IMR-90 (cell line): ENCODE data around the gene PAPPA. TPM values are rescaled to one million over a fixed set of nuclear protein-coding genes. Genes with fewer than 3 reads are reported as not detected.

ENCODE experiments used
- ATAC-seq: fragments of 200-7000 bp; cut with Tn5 transposase; 2 replicates; pipeline ENCODE4 v1.9.1; 2020; ENCODE audit warnings: low read depth, mild to moderate bottlenecking, moderate library complexity
- BruUV-seq: library from RNA; stranded (reverse); fragments of 400-500 nt; replicated peaks from 2 replicates; lab custom pipeline; 2021; lab: Mats Ljungman, UMichigan
- CTCF ChIA-PET: fragments of 300-600 bp; formaldehyde crosslinking; extraction: SDS; loops from one replicate; lab custom pipeline; 2021; ENCODE audit warnings: antibody characterized with exemption; lab: Yijun Ruan, JAX
- POLR2A ChIA-PET: fragments of 300-600 bp; sonication (Branson Sonifier 250); formaldehyde crosslinking; loops from one replicate; lab custom pipeline; 2022; ENCODE audit warnings: antibody characterized with exemption; ENCODE audit not compliant: unreplicated experiment; lab: Charles Lee
- DNase-seq: peaks from one replicate; pipeline ENCODE4 v3.0.0; 2013
- H2AFZ ChIP-seq: replicated peaks from 2 replicates; pipeline ENCODE3; 2013; ENCODE audit warnings: low read length, mild to moderate bottlenecking; ENCODE audit not compliant: poor library complexity
- H2AK5ac ChIP-seq: 2 replicates; pipeline ENCODE4 v1.6.1; 2013; ENCODE audit warnings: low read depth, low read length, inconsistent platforms
- H2AK9ac ChIP-seq: replicated peaks from 2 replicates; pipeline ENCODE3; 2013; ENCODE audit warnings: mild to moderate bottlenecking, low read depth, low read length, moderate library complexity; ENCODE audit not compliant: poor library complexity
- H2BK120ac ChIP-seq: 2 replicates; pipeline ENCODE4 v1.6.1; 2013; ENCODE audit warnings: low read depth, low read length, inconsistent platforms
- H2BK15ac ChIP-seq: 3 replicates; pipeline ENCODE4 v1.6.1; 2013; ENCODE audit warnings: low read depth, low read length, inconsistent platforms
- H2BK20ac ChIP-seq: 2 replicates; pipeline ENCODE4 v1.6.1; 2013; ENCODE audit warnings: low read depth, mild to moderate bottlenecking, inconsistent platforms, low read length, moderate library complexity
- H2BK5ac ChIP-seq: 2 replicates; pipeline ENCODE4 v1.6.1; 2013; ENCODE audit warnings: mild to moderate bottlenecking, low read depth, low read length, inconsistent platforms; ENCODE audit not compliant: poor library complexity, severe bottlenecking
- H3K14ac ChIP-seq: replicated peaks from 2 replicates; pipeline ENCODE4 v1.6.1; 2013; ENCODE audit warnings: low read depth, low read length, inconsistent platforms
- H3K18ac ChIP-seq: 2 replicates; pipeline ENCODE4 v1.6.1; 2013; ENCODE audit warnings: low read depth, low read length, control low read depth
- H3K23ac ChIP-seq: 2 replicates; pipeline ENCODE4 v1.6.1; 2013; ENCODE audit warnings: low read depth, low read length, inconsistent platforms
- H3K27ac ChIP-seq: 2 replicates; pipeline ENCODE4 v1.5.1; 2013; ENCODE audit warnings: mild to moderate bottlenecking, control low read depth, low read length; ENCODE audit not compliant: insufficient read depth
- H3K27me3 ChIP-seq: 2 replicates; pipeline ENCODE4 v1.6.1; 2013; ENCODE audit warnings: low read length; ENCODE audit not compliant: control insufficient read depth, insufficient read depth
- H3K36me3 ChIP-seq: 2 replicates; pipeline ENCODE4 v1.6.1; 2013; ENCODE audit warnings: low read length, mixed read lengths; ENCODE audit not compliant: control insufficient read depth, insufficient read depth
- H3K4ac ChIP-seq: 2 replicates; pipeline ENCODE4 v1.6.1; 2013; ENCODE audit warnings: low read depth, low read length, inconsistent platforms
- H3K4me1 ChIP-seq: 2 replicates; pipeline ENCODE4 v1.6.1; 2013; ENCODE audit warnings: low read length, mixed read lengths; ENCODE audit not compliant: control insufficient read depth, insufficient read depth
- H3K4me2 ChIP-seq: 2 replicates; pipeline ENCODE4 v1.6.1; 2013; ENCODE audit warnings: low read depth, mild to moderate bottlenecking, control low read depth, low read length, moderate library complexity
- H3K4me3 ChIP-seq: 2 replicates; pipeline ENCODE4 v1.5.1; 2013; ENCODE audit warnings: low read depth, mild to moderate bottlenecking, control low read depth, low read length, moderate library complexity; ENCODE audit not compliant: insufficient read depth
- H3K56ac ChIP-seq: 2 replicates; pipeline ENCODE4 v1.6.1; 2013; ENCODE audit warnings: low read length, inconsistent platforms; ENCODE audit not compliant: insufficient read depth; ENCODE audit errors: extremely low read depth
- H3K79me1 ChIP-seq, 2 experiments: 2 replicates each; pipeline ENCODE4 v1.6.1; 2013; ENCODE audit warnings: low read length in 2 of 2, inconsistent platforms in 1 of 2, low read depth in 1 of 2
- H3K9ac ChIP-seq: 2 replicates; pipeline ENCODE4 v1.6.1; 2013; ENCODE audit warnings: low read depth, low read length, control low read depth
- H3K9me1 ChIP-seq: 2 replicates; pipeline ENCODE4 v1.6.1; 2013; ENCODE audit warnings: low read length, inconsistent platforms; ENCODE audit not compliant: insufficient read depth
- H3K9me3 ChIP-seq: 2 replicates; pipeline ENCODE4 v1.6.1; 2013; ENCODE audit warnings: low read length; ENCODE audit not compliant: control insufficient read depth, insufficient read depth
- H4K20me1 ChIP-seq: 2 replicates; pipeline ENCODE4 v1.6.1; 2013; ENCODE audit warnings: low read length, inconsistent platforms; ENCODE audit not compliant: insufficient read depth
- H4K5ac ChIP-seq: 2 replicates; pipeline ENCODE4 v1.6.1; 2013; ENCODE audit warnings: mild to moderate bottlenecking, low read depth, low read length, control low read depth
- H4K8ac ChIP-seq, 2 experiments: 2 replicates each; pipeline ENCODE4 v1.6.1; 2013; ENCODE audit warnings: low read depth in 2 of 2, low read length in 2 of 2, control low read depth in 1 of 2, inconsistent platforms in 1 of 2
- H4K91ac ChIP-seq: 2 replicates; pipeline ENCODE4 v1.6.1; 2013; ENCODE audit warnings: low read depth, low read length, inconsistent platforms; ENCODE audit not compliant: insufficient read depth
- BHLHE40 ChIP-seq: fragments of 150-350 bp; IDR thresholded peaks from 2 replicates; pipeline ENCODE4 v1.6.1; 2016; ENCODE audit warnings: mild to moderate bottlenecking, low read depth, low read length
- FOS ChIP-seq: fragments of 150-350 bp; IDR thresholded peaks from 2 replicates; pipeline ENCODE4 v1.6.1; 2016; ENCODE audit warnings: low read depth, low read length
- NFE2L2 ChIP-seq: fragments of 150-350 bp; IDR thresholded peaks from 2 replicates; pipeline ENCODE4 v1.6.1; 2016; ENCODE audit warnings: low read depth, mild to moderate bottlenecking, low read length
- dilution Hi-C: fragments of 300-500 bp; cut with HindIII; formaldehyde crosslinking; loops from one replicate; pipeline ENCODE4 v1.14.3; 2018; ENCODE audit warnings: low sequenced_read_pairs; ENCODE audit not compliant: unreplicated experiment
- in situ Hi-C: fragments of 300-500 bp; cut with MboI; formaldehyde crosslinking; loops from 3 replicates; pipeline ENCODE4 v1.14.3; 2019; ENCODE audit warnings: low sequenced_read_pairs, inconsistent platforms, mixed read lengths
- intact Hi-C: fragments of 100-400 bp; cut with micrococcal nuclease; formaldehyde crosslinking; loops from 2 replicates; pipeline ENCODE4 v1.10.0; 2022
- polyA plus RNA-seq, 3 experiments: library from polyadenylated mRNA; depleted of rRNA; stranded (reverse); fragments of >200 nt; gene quantifications; 2 replicates each; pipeline ENCODE4 v1.2.3, GENCODE V29; 2012; ENCODE audit warnings: low replicate concordance in 1 of 3
- total RNA-seq: library from RNA; depleted of rRNA; stranded (reverse); fragments of >200 nt; gene quantifications from 2 replicates; pipeline ENCODE4 v1.2.3, GENCODE V29; 2012

PAPPA gene
- total and polyA plus RNA-seq, 2 of the 4 experiments (the other 2 are of a cell fraction) = 8.3 to 12.4 TPM

DNA sequence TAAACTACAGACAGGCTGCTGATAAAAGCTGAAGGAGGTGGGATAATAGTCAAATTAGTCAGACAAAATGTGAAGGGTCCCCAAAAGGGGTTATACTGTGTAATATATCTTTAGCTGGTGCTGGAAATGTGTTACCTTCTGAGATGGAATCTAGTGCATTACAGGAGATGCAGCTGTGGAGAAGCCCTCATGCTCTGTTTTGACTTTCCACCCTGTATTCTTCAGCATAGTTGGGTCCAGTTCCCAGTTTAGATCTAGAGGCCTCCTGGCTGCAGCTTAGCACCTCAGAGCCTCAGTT lies 122.6 kb downstream of the PAPPA start:
- Histone ChIP-seq H2BK120ac (no peak overlapping the region), H3K14ac (no peak overlapping the region), H4K8ac (no peak overlapping the region), H4K5ac (no peak overlapping the region), H3K36me3 (peaks cover 49% of the 10 kb centered on the region), H2BK15ac (no peak overlapping the region), H3K4me2 (no peak overlapping the region), H3K27me3 (no peaks in the 10 kb centered on the region), H3K79me1 (peaks cover 6 to 8% of the 10 kb centered on the region in 2 experiments; a peak in 1 of 4 replicates), H2AK9ac (no peak overlapping the region), H4K20me1 (peaks cover 12% of the 10 kb centered on the region; the same call in 1 of the 2 replicates), H3K23ac (no peak overlapping the region), H2AFZ (no peak overlapping the region), H3K4me3 (no peak overlapping the region), H3K18ac (no peak overlapping the region), H2BK5ac (no peak overlapping the region), H2BK20ac (no peak overlapping the region), H3K9me3 (no peaks in the 10 kb centered on the region), H3K4ac (no peak overlapping the region), H2AK5ac (no peak overlapping the region), H3K27ac (no peak overlapping the region), H3K4me1 (no peaks in the 10 kb centered on the region; the same call in none of the 2 replicates), H4K91ac (no peak overlapping the region), H3K9me1 (peaks cover 7% of the 10 kb centered on the region), H3K56ac (no peak overlapping the region), H3K9ac (no peak overlapping the region)
- in situ Hi-C loops (no loop called here), intact Hi-C loops (no loop called here), dilution Hi-C loops (no loop called here)
- POLR2A ChIA-PET = no interaction called here
- CTCF ChIA-PET = no interaction called here
- BruUV-seq = no TSS peak
- no peak for DNase-seq
- TF ChIP-seq NFE2L2 (no peak), BHLHE40 (no peak), FOS (0 out of 2 replicates have a peak, but pooled peaks have one; percentile 25)
- ATAC-seq = peak; percentile 4
